Mucosa of stomach (tissue), 1 donor: Measurements from ENCODE around the gene TBX6.
A peak's percentile ranks its signal among the peaks of the same experiment; 100 is the strongest.
"Not testable (repeated sequence)": the region's sequence is repeated elsewhere in the genome, so short reads cannot be mapped to it uniquely, and the experiment has no call there.

Source experiments
- H3K27me3 ChIP-seq: one replicate; pipeline ENCODE4 v1.7.0; 2013; ENCODE audit warnings: mild to moderate bottlenecking, low read length; ENCODE audit not compliant: control insufficient read depth, insufficient read depth
- H3K36me3 ChIP-seq: one replicate; pipeline ENCODE4 v1.7.0; 2013; ENCODE audit warnings: low read length; ENCODE audit not compliant: control insufficient read depth, insufficient read depth
- H3K4me1 ChIP-seq: one replicate; pipeline ENCODE4 v1.7.0; 2013; ENCODE audit warnings: mild to moderate bottlenecking, low read length; ENCODE audit not compliant: control insufficient read depth, insufficient read depth
- H3K4me3 ChIP-seq: one replicate; pipeline ENCODE4 v1.7.0; 2013; ENCODE audit warnings: low read length
- H3K9ac ChIP-seq: one replicate; pipeline ENCODE4 v1.7.0; 2013; ENCODE audit warnings: mild to moderate bottlenecking, low read length, moderate library complexity
- H3K9me3 ChIP-seq: one replicate; pipeline ENCODE4 v1.7.0; 2013; ENCODE audit warnings: mild to moderate bottlenecking, low read length, moderate library complexity; ENCODE audit not compliant: control insufficient read depth
- donor health status: Pancreatic carcinoma.

TBX6 gene

GRCh38 chr16:30053376-30054015 lies 38.2 kb downstream of the TBX6 start:
- Histone ChIP-seq H3K9ac (peak overlapping the region; percentile 65), H3K4me1 (peaks cover 20% of the 10 kb centered on the region), H3K36me3 (no peaks in the 10 kb centered on the region), H3K4me3 (peak overlapping the region; percentile 77), H3K9me3 (no peaks in the 10 kb centered on the region), H3K27me3 (no peaks in the 10 kb centered on the region)

- no peaks in the 10 kb centered on the region for H3K27me3 ChIP-seq
- H3K4me3 ChIP-seq = peak overlapping the region; percentile 77
- H3K9ac ChIP-seq = peak overlapping the region; percentile 65
- no peaks in the 10 kb centered on the region for H3K36me3 ChIP-seq
- H3K4me1 ChIP-seq = peaks cover 20% of the 10 kb centered on the region
- no peaks in the 10 kb centered on the region for H3K9me3 ChIP-seq
These were observed 38.9 kb downstream of the TBX6 start for GRCh38 chr16:30052671-30053372.

DNA sequence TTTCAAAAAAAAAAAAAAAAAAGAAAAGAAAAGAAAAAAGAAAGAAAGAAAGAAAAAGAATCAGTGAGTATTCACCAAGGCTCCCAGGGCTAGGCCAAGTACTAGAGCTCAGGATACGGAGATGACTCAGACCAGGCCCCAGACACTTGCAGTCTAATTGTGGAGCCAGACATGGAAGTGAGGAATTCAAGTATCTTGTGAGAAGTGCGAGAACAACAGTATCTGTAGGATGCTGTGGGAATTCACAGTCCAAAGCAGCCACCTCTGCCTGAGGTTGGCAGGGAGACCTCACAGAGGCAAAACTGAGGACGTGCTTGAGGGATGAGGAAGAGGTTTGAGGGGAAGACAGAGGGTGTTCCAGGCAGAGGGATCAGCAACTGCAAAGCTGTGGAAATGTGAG lies 40.2 kb downstream of the TBX6 start:
- H3K27me3 ChIP-seq = peaks cover under 1% of the 10 kb centered on the region
- no peaks in the 10 kb centered on the region for H3K36me3 ChIP-seq
- H3K9ac ChIP-seq = no peak overlapping the region
- no peak overlapping the region for H3K4me3 ChIP-seq
- H3K4me1 ChIP-seq = peaks cover 20% of the 10 kb centered on the region
- no peaks in the 10 kb centered on the region for H3K9me3 ChIP-seq

DNA sequence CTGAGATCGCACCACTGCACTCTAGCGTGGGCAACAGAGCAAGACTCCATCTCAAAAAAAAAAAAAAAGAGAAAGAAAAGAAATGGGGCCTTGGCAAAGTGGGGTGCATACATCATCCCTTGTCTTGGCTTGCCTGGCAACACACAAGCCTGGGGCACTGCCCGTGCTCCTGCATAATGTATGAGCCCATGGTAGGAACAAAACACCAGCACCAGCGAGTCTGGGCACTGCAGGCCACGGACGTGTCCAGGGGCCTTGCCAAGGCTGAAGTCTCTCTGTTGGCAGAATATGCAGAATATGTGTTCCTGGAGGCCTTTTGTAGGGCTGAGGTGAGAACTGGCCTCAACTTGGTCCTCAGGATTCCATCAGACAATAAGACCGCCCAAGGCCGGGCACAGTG lies 41.9 kb downstream of the TBX6 start:
- H3K4me3 ChIP-seq = no peak overlapping the region
- H3K36me3 ChIP-seq = no peaks in the 10 kb centered on the region
- no peak overlapping the region for H3K9ac ChIP-seq
- H3K27me3 ChIP-seq = peaks cover 10% of the 10 kb centered on the region
- H3K9me3 ChIP-seq = no peaks in the 10 kb centered on the region
- H3K4me1 ChIP-seq = peaks cover 11% of the 10 kb centered on the region

DNA sequence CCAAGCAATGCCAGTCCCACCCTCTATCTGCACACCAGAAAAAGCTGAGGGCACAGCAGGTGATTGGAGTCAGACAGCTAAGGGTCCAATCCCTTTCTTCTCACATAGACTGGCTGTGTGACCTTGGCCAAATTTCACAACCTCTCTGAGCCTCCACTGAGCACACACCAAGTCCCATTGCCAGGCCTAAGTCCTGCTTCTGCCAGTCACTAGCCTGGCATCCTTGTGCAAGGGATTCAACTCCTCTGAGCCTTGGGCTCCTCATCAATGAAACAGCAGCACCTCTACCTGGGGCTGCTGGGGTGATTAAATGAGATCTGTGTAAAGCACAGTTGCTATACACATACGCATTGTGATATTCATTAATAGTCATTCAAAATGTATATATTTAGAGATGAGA lies 45.1 kb downstream of the TBX6 start:
- Histone ChIP-seq H3K9me3 (no peaks in the 10 kb centered on the region), H3K27me3 (peaks cover 10% of the 10 kb centered on the region), H3K4me3 (no peak overlapping the region), H3K9ac (no peak overlapping the region), H3K36me3 (no peaks in the 10 kb centered on the region), H3K4me1 (no peaks in the 10 kb centered on the region)

GRCh38 chr16:30046178-30046577 lies 45.5 kb downstream of the TBX6 start:
- Histone ChIP-seq H3K4me1 (no peaks in the 10 kb centered on the region), H3K27me3 (peaks cover 10% of the 10 kb centered on the region), H3K9ac (no peak overlapping the region), H3K9me3 (no peaks in the 10 kb centered on the region), H3K4me3 (no peak overlapping the region), H3K36me3 (no peaks in the 10 kb centered on the region)

GRCh38 chr16:30041841-30042240 lies 49.9 kb downstream of the TBX6 start:
- peaks cover 10% of the 10 kb centered on the region for H3K27me3 ChIP-seq
- no peaks in the 10 kb centered on the region for H3K9me3 ChIP-seq
- H3K4me1 ChIP-seq = no peaks in the 10 kb centered on the region
- H3K9ac ChIP-seq = no peak overlapping the region
- no peaks in the 10 kb centered on the region for H3K36me3 ChIP-seq
- H3K4me3 ChIP-seq = no peak overlapping the region

DNA sequence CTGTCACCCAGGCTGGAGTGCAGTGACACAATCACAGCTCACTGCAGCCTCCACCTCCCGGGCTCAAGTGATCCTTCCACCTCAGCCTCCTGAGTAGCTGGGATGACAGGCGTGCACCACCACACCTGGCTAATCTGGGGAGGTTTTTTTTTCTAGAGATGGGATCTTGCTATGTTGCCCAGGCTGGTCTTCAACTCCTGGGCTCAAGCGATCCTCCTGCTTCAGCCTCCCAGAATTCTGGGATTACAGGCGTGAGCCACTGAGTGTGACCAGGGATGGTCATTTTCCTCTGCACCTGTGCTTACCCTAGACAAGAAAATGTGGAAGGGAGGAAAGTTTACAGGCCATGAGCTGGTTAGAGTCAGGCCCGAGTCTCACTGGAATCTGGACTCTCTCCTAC lies 51.0 kb downstream of the TBX6 start:
- H3K4me3 ChIP-seq, H3K36me3 ChIP-seq, H3K4me1 ChIP-seq, H3K9me3 ChIP-seq, H3K9ac ChIP-seq, H3K27me3 ChIP-seq: not testable (repeated sequence)

DNA sequence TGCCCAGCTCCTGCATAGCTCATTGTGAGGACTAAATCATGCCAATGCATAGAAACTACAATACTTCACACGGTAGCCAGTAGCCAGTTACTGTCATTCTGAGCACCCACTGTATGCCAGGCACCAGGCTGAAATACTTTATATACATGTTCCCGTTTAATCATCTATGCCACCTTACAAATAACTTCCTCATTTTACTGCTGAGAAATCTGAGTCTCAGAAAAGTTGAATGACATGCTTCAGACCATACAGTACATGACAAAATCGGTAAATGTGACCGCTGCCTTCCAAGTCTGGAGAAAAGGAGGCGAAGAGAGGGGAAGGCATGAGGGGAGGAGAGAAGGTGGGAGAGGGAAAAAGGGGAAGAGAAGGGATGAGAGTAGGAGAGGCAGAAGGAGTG lies 51.5 kb downstream of the TBX6 start:
- peaks cover 4% of the 10 kb centered on the region for H3K27me3 ChIP-seq
- H3K4me3 ChIP-seq = no peak overlapping the region
- no peaks in the 10 kb centered on the region for H3K4me1 ChIP-seq
- no peaks in the 10 kb centered on the region for H3K36me3 ChIP-seq
- no peaks in the 10 kb centered on the region for H3K9me3 ChIP-seq
- H3K9ac ChIP-seq = no peak overlapping the region
